ENCODE data around the gene CSTF3. TPM values are rescaled to one million over a fixed set of nuclear protein-coding genes. Genes with fewer than 3 reads are reported as not detected.

CSTF3 gene
- total and polyA plus RNA-seq, 2 of the 4 experiments (the other 2 are of a cell fraction), result 14.5 to 23.4 TPM

GRCh38 chr11:33040862-33041453 lies 120.3 kb downstream of the CSTF3 start:
- no peak for DNase-seq
- no peak overlapping the region for H4K91ac ChIP-seq (ENCODE audit: insufficient read depth, low read depth, low read length)
- dilution Hi-C loops (cut with HindIII; ENCODE audit: low sequenced_read_pairs, unreplicated experiment) (no loop called here), in situ Hi-C loops (cut with MboI; ENCODE audit: low sequenced_read_pairs) (no loop called here), intact Hi-C loops (cut with micrococcal nuclease) (no loop called here)
- 0 out of 2 replicates have a peak overlapping the region, but pooled peaks have one; percentile 86 for H3K14ac ChIP-seq (replicated peaks; ENCODE audit: low read depth, low read length)
- ChIA-PET POLR2A (ENCODE audit: unreplicated experiment) (no interaction called here), CTCF (interaction anchor here (0.5 to 1.1 kb wide), 2 partner anchors 20 to 74 kb away, joined by 3 read pairs; no protein-coding TSS in a partner anchor)
- no peak overlapping the region for H3K18ac ChIP-seq (ENCODE audit: low read depth, low read length)
- H3K27me3 ChIP-seq (ENCODE audit: control insufficient read depth, insufficient read depth, low read length), result no peaks in the 10 kb centered on the region
- peak overlapping the region; percentile 63; the same call in 1 of the 2 replicates for H3K4me3 ChIP-seq (ENCODE audit: insufficient read depth, low read depth, low read length)
- WGBS, 2 experiments (ENCODE audit: extremely low coverage in 2 of 2, insufficient read length in 1 of 2), result no CpG with 5 or more reads among the region's 5 CpGs
- peak overlapping the region; percentile 14; the same call in 1 of the 2 replicates for H3K4ac ChIP-seq (ENCODE audit: low read depth, low read length)
- H3K79me1 ChIP-seq (ENCODE audit: low read depth in 1 of 2, low read length in 2 of 2), result peaks cover 29 to 40% of the 10 kb centered on the region in 2 experiments
- H2AFZ ChIP-seq (replicated peaks; ENCODE audit: low read length, poor library complexity), result no peak overlapping the region
- H3K9ac ChIP-seq (ENCODE audit: low read depth, low read length), result no peak overlapping the region; the same call in 1 of the 2 replicates
- TSS peak; percentile 31 for BruUV-seq (replicated peaks)
- peak overlapping the region; percentile 55 for H2AK9ac ChIP-seq (replicated peaks; ENCODE audit: low read depth, low read length, poor library complexity)
- no peak overlapping the region for H2AK5ac ChIP-seq (ENCODE audit: low read depth, low read length)
- no peaks in the 10 kb centered on the region for H3K9me1 ChIP-seq (ENCODE audit: insufficient read depth, low read length)
- no peak overlapping the region for H2BK20ac ChIP-seq (ENCODE audit: low read depth, low read length)
- TF ChIP-seq FOS (IDR thresholded peaks at IDR 0.05; ENCODE audit: low read depth, low read length), result no peak
- TF ChIP-seq MAFK (IDR thresholded peaks at IDR 0.05; ENCODE audit: low read depth, low read length), result no peak
- TF ChIP-seq MAZ (IDR thresholded peaks at IDR 0.05; ENCODE audit: borderline replicate concordance, low read depth, low read length), result no peak
- TF ChIP-seq RCOR1 (IDR thresholded peaks at IDR 0.05; ENCODE audit: insufficient replicate concordance, low read length), result no peak
- no peak for TF ChIP-seq NFE2L2 (IDR thresholded peaks at IDR 0.05; ENCODE audit: low read depth, low read length)
- TF ChIP-seq, protein P1, sequence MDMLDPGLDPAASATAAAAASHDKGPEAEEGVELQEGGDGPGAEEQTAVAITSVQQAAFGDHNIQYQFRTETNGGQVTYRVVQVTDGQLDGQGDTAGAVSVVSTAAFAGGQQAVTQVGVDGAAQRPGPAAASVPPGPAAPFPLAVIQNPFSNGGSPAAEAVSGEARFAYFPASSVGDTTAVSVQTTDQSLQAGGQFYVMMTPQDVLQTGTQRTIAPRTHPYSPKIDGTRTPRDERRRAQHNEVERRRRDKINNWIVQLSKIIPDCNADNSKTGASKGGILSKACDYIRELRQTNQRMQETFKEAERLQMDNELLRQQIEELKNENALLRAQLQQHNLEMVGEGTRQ (IDR thresholded peaks at IDR 0.05; ENCODE audit: low read depth, low read length), result no peak
- H4K8ac ChIP-seq (ENCODE audit: low read depth in 2 of 2, low read length in 2 of 2), result peak overlapping the region in 1 of 2 experiments; percentile 74; a peak in 1 of 4 replicates
- H3K4me1 ChIP-seq (ENCODE audit: control insufficient read depth, insufficient read depth, low read length), result peaks cover 7% of the 10 kb centered on the region; the same call in 1 of the 2 replicates
- no peaks in the 10 kb centered on the region; the same call in 1 of the 2 replicates for H4K20me1 ChIP-seq (ENCODE audit: insufficient read depth, low read length)
- no peak overlapping the region; the same call in 1 of the 2 replicates for H3K56ac ChIP-seq (ENCODE audit: extremely low read depth, insufficient read depth, low read length)
- peaks cover 8% of the 10 kb centered on the region for H3K36me3 ChIP-seq (ENCODE audit: control insufficient read depth, insufficient read depth, low read length)
- H3K9me3 ChIP-seq (ENCODE audit: control insufficient read depth, insufficient read depth, low read length), result no peaks in the 10 kb centered on the region
- no peak overlapping the region for H2BK5ac ChIP-seq (ENCODE audit: low read depth, low read length, poor library complexity, severe bottlenecking)
- no peak overlapping the region for H2BK15ac ChIP-seq (ENCODE audit: low read depth, low read length)
- peak overlapping the region; percentile 93; the same call in 1 of the 2 replicates for H3K23ac ChIP-seq (ENCODE audit: low read depth, low read length)
- no peak for ATAC-seq (ENCODE audit: low read depth)
- no peak overlapping the region for H3K27ac ChIP-seq (ENCODE audit: insufficient read depth, low read length)
- H2BK120ac ChIP-seq (ENCODE audit: low read depth, low read length), result no peak overlapping the region
- no peak overlapping the region for H4K5ac ChIP-seq (ENCODE audit: low read depth, low read length)
- H3K4me2 ChIP-seq (ENCODE audit: low read depth, low read length), result peak overlapping the region; percentile 87
